HL-60 (cell line): ENCODE measurements around the gene ATP13A5.

Source experiments
- POLR2AphosphoS5 ChIP-seq: IDR thresholded peaks from 2 replicates; pipeline ENCODE4 v1.6.1; 2012; ENCODE audit warnings: low read depth
- TF ChIP-seq, protein P1 (sequence below): IDR thresholded peaks from one replicate; pipeline ENCODE4 v1.5.1; 2011; ENCODE audit warnings: low read length, control low read depth, inconsistent platforms; ENCODE audit not compliant: insufficient read depth

GRCh38 chr3:193240850-193241706 is 137.5 kb downstream of the ATP13A5 start, which contains the start of gene PLAAT1:
- TF ChIP-seq, protein P1, sequence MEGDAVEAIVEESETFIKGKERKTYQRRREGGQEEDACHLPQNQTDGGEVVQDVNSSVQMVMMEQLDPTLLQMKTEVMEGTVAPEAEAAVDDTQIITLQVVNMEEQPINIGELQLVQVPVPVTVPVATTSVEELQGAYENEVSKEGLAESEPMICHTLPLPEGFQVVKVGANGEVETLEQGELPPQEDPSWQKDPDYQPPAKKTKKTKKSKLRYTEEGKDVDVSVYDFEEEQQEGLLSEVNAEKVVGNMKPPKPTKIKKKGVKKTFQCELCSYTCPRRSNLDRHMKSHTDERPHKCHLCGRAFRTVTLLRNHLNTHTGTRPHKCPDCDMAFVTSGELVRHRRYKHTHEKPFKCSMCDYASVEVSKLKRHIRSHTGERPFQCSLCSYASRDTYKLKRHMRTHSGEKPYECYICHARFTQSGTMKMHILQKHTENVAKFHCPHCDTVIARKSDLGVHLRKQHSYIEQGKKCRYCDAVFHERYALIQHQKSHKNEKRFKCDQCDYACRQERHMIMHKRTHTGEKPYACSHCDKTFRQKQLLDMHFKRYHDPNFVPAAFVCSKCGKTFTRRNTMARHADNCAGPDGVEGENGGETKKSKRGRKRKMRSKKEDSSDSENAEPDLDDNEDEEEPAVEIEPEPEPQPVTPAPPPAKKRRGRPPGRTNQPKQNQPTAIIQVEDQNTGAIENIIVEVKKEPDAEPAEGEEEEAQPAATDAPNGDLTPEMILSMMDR, result no peak
- no peak for TF ChIP-seq POLR2AphosphoS5
